GM12801 (cell line): ENCODE results near the gene IL18RAP.

ENCODE experiments used
- TF ChIP-seq, protein P1 (sequence below): IDR thresholded peaks from one replicate; pipeline ENCODE4 v1.5.1; 2011; ENCODE audit warnings: control low read depth; ENCODE audit not compliant: insufficient read length; ENCODE audit errors: extremely low read depth

The IL18RAP gene

DNA sequence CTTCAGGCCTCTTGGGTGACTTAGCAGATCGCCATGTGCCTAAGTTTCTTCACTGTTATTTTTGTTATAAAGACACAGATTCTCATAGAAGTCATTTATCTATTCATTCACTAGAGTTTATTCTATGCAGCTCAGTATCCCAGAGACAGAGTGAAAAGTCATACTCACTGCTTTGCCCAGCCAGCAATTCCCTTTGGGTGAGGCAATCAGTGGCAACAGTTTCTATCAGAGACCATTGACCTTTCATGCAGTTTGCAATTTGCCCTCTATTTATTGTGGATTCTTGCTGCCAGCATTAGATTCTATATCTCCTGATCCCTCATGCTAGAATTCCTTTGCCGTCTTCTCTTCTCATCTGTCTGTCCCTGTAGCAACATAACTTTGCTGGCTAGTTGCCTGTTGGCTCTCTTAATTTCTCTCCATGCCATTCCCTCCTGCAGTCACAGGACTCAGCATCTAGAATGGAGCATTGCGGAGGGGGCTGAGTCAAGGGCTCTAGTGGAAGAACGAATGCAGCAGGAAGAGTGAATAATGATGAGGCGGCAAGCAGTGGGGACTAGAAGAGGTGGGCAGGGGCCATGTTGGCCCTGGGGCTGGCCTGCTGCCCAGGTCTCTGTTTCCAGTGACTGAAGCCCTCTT lies 62.3 kb downstream of the IL18RAP start:
- TF ChIP-seq, protein P1, sequence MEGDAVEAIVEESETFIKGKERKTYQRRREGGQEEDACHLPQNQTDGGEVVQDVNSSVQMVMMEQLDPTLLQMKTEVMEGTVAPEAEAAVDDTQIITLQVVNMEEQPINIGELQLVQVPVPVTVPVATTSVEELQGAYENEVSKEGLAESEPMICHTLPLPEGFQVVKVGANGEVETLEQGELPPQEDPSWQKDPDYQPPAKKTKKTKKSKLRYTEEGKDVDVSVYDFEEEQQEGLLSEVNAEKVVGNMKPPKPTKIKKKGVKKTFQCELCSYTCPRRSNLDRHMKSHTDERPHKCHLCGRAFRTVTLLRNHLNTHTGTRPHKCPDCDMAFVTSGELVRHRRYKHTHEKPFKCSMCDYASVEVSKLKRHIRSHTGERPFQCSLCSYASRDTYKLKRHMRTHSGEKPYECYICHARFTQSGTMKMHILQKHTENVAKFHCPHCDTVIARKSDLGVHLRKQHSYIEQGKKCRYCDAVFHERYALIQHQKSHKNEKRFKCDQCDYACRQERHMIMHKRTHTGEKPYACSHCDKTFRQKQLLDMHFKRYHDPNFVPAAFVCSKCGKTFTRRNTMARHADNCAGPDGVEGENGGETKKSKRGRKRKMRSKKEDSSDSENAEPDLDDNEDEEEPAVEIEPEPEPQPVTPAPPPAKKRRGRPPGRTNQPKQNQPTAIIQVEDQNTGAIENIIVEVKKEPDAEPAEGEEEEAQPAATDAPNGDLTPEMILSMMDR: no peak

DNA sequence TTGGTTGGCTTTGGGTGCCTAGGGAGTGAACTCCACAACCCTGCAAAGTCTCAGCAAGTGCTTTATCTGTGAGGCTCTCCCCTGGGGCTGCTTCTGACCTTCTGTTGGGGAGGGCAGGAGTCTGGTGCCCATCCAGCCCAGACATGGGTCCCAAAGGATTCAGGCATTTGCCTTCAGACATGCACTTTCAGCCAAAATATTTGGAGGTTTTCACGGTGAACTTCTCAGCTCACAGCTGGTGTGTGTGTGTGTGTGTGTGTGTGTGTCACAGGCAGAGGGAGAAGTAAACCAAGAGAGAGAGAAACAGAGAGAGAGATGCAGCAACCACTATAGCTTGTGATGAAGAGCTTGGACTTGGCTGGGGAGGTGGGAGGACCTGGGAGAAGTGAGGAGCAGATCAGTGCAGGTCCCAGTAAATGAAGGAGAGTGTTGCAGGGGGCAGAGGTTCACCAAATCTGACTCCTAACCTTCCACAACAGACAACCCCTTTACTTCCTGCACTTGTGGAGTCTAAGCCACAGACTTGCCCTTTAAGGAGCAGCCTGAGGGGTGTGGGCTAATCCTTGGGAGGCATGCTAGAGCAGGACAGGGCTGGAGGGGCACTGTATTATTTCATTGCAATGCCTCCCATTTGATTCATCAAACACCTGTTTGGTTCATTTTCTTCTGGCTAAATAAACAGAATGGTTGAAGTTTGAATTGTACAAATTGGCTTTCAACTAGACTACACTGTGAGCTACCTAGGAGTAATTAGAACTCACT lies 64.2 kb downstream of the IL18RAP start:
- TF ChIP-seq, protein P1: no peak

DNA sequence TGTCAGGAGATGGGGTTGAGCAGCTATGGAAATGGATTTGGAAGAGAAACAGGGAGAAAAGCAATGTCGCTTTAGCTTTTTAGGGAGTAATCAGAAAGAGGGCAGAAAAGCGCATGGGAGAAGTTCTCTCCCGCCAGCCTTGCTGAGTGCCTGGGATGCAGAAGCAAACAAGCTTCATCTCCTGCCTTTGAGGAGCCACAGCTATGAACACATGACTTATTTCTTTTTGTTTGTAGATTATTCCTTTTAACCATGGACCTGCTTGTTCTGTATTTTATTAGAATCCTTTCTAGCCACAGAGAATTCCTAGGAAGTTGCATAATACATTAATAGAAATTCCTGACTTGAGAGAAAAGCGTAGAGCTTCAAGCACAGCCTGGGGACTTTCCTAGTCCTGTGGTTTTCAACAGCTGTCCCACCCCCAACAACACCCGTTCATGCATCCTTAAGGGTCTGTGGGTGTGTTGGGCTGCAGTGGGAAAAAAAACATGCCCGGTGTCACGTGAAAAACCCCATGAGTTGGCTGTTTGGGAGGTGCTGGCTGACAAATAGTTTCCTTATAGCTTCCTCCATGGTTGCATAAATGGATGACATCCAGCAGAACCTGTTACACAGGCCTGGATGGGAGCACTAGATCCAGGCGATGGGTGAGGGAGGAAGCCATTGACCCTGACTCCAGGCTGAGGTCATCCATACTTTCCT lies 65.0 kb downstream of the IL18RAP start:
- TF ChIP-seq, protein P1: no peak

DNA sequence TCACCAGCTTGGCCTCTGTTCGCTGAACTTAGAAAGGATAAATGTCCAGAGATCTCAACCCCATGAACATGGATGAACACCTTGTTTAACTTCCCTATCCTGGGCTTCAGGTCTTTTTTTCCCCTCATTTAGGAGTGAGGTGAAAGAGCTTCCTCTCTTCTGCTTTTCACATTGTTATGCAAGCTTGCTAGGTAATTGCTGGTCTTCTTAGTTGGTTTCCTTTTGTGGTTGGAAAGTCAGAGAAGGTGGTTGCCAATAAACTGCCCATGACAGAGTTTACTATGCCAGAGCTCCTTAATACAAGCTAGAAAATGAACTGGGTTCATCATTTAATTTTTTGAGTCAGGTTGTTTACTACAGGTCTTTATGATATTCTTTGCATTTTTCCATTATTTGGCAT lies 66.7 kb downstream of the IL18RAP start:
- TF ChIP-seq, protein P1: no peak

DNA sequence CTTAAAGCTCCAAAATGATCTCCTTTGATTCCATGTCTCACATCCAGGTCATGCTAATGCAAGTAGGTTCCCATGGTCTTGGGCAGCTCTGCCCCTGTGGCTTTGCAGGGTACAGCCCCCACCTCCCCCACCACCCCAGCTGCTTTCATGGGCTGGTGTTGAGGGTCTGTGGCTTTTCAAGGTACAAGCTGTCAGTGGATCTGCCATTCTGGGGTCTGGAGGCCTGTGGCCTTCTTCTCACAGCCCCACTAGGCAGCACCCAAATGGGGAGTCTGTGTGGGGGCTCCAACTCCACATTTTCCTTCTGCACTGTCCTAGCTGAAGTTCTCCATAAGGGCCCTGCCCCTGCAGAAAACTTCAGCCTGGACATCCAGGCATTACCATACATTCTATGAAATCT lies 69.0 kb downstream of the IL18RAP start:
- TF ChIP-seq, protein P1: no peak

DNA sequence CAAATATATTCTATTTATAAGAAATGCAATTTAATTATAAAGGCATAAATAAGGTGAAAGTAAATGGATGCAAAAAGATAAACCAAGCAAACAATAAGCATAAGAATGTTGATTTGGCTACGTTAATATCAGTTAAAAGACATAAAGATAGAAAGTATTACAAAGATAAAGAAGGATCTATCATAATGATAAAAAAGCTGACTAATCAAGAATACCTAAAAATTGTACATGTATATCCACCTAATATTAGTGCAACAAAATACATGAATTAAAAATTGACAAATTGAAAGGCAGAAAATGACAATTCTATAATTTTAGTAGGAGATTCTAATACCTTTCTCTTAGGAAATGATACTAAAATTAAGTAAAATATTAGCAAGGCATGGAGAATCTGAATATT lies 71.6 kb downstream of the IL18RAP start:
- TF ChIP-seq, protein P1: no peak

DNA sequence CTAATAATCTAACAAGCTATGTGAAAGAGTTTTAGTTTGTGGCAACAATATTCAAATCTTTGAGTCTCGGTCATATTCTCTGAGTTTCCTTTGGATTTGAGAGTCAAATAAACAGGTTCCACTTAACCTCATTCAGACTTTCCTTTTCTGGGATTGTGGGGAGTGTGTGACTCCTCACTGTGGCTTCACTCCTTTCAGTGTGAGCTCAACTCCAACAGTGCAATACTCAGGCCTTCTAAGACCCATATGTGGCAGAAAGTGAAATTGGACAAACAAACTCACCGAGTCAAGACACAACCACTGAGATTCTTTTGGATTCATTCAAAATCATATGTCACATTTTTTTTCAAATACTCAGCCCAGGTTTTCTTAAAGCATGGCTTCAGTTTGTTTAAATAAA lies 75.5 kb downstream of the IL18RAP start:
- TF ChIP-seq, protein P1: no peak
